Right lung (tissue), 5 donors: Measurements from ENCODE around the gene CMYA5. TPM values are rescaled to one million over a fixed set of nuclear protein-coding genes. Genes with fewer than 3 reads are reported as not detected.

Source experiments
- DNase-seq, 2 donors: peaks; one replicate each; pipeline ENCODE4 v3.0.0-alpha.2; 2013
- polyA plus RNA-seq, 5 donors: library from polyadenylated mRNA; unstranded; fragments of 120-200 nt; gene quantifications; one replicate each; pipeline versions ENCODE4 v1.2.1 to v1.2.3, GENCODE V29; 2013; ENCODE audit warnings: inconsistent platforms in 1 of 5, low replicate concordance in 1 of 5; ENCODE audit not compliant: insufficient read length in 5 of 5, insufficient read depth in 1 of 5

The CMYA5 gene
- polyA plus RNA-seq, 5 donors, result 8.7 to 14.0 (median 10.7) TPM

DNA sequence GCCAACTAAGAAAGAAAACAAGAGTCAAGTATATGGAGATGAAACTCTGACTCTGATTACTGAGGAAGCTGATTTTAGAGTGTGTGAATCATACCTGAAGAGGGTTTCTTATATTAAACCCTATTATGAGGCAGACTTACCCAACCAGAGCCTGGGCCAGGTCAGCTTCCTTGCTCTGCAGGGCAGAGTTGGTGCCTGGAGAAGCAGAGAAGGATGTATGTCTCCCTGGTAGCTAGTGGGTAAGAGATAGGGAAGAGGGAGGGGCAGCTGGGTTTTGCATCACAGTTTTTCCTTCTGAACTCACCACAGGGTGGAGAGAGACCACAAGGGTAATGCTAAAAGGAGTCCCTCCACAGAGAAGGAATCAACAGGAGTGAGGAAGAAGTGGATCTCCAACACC, 104.1 kb downstream of the CMYA5 start:
- DNase-seq, result no peak

DNA sequence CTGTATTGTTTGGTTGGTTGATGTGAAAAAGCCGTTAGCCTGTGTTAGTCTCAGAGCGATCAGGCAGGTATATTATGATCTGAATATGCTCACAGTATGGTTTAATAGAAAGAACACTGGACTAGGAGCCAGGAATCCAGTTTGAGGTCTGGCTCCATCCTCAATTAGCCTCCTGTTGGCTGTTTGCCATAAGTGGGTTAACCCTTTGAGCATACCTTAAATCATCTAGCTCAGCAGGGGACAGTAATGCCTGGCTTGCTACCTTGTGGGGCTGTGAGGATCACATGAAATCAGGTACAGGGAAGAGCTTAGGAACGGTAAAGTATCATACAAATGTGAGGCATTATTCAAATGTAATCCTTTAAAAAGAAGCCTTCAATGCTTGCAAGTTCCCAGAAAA, 104.7 kb downstream of the CMYA5 start:
- no peak for DNase-seq

DNA sequence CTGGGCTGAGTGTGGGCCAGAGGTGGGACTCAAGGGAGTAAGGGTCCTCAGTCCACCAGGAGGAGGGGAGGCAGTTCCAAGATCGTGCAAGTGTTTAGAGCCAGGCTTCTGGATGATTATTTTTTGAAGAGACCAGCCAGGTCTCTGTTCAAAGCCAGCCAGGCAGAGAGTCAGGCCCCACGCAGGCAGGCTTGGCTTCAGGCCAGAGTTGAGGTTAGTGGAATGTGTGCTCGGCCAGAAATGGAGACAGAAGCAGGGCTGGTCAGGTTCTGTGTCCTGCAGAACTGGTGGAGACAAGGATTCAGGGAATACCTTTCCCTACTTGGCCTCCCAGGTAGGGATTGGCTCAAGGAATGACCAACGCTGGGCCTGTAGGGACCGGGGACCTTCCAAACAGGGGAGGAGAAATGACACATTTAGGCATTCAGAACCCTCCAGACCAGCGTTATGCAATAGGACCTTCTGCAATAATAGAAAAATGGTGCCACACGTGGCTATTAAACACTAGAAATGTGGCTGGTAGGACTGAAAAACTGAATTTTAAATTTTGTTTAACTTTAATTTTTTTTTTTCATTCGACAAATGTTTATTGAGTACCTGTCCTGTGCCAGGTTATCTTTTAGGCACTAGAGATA, 106.2 kb downstream of the CMYA5 start:
- DNase-seq, result no peak

DNA sequence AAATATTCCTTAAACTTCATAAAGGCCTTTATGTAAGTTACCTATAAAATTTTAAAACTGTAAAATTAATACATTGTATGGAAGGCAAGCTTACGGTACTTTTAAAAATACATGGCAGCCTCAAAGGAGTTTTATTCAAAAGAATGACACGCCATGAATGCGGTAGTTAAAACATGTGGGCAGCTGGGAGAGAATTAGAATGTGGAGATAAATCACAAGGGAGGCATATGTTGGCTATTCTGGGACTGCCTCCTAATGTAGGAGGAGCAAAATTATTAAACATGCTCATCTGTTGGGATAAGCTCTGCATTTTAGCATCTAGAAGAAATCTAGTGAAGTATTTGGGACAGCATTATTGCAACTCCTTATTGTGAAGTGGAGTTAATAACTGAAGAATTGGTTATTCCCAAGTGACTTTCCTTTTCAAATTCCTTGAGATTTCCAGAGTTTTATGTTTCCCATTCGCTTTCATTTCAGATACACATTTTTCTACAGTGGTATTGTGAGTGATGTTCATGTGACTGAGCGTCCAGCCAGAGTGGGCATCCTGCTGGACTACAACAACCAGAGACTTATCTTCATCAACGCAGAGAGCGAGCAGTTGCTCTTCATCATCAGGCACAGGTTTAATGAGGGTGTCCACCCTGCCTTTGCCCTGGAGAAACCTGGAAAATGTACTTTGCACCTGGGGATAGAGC, 109.4 kb downstream of the CMYA5 start:
- no peak for DNase-seq

DNA sequence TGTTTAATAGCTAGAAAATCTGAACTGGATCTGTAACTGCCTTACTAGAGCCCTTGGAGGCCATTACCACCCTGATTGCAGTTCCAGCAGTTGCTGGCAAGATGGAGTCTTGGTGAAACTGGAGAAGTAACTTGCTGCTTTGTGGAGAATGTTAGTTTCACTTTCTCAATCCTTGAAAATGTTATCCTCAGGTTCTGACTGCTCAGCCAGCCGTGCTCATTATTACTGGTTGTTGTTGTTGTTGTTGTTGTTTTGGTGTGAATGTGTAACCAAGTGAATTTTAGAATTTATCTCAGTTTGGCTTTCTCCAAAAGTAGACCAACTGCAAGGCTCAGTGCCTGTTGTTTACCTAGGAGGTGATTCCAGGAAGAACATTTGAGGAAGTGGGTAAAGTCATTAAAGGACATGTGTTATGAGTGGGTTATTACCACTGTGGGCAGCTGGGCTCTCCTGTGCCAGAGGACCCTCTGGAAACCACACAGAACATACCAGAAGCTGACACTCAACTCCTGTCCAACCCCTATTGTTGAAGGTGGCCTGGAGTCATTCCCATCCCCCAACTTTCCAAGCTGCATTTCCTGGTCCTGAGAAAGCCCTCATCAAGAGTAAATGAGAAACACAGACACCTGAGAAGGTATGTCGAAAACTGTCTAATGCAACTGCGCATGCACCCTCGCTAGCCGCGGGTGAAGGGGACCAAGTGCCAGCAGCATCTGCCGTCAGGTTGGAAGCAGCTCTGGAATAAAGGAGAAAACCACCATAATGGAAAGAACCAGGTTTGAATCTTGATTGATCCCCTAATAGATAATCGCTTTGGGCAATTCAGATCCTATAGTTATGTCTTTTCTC, 111.6 kb downstream of the CMYA5 start:
- DNase-seq, result no peak

DNA sequence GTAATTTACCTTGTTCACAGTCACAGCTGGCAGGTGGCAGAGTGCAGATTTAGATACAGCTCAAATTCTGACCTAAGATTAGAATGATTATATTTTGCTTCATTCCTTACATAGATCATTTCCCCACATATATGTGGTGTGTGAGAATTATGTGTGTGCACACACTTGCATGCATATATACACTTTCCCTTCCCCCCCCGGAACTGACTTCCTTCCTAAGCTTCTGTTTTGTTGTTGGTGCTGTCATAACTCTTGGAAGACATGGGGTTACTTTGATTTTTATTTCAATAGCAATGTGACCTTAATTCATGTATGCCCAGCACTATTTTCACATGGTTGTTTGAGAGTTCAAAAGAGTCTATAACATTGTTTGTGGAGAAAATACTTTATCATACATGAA, 112.8 kb downstream of the CMYA5 start:
- DNase-seq, result no peak

DNA sequence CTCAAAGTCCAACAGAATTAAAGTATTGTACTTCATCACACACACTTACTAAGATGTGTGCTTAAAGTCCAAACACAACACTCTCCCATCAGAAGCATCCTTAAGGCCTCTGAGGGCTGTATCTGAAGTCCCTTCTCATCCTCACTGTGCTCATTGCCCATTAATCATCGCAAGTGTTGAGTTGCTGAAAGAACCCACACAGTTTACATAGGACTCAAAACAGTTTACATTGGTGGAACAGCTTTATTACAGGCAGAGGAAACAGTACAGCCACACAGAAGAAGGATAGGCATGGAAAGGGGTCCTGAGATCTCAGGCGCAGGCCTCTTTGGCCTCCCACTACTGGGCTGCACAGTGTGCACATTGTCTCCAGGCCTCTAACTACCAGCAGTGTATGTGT, 113.4 kb downstream of the CMYA5 start:
- no peak for DNase-seq

DNA sequence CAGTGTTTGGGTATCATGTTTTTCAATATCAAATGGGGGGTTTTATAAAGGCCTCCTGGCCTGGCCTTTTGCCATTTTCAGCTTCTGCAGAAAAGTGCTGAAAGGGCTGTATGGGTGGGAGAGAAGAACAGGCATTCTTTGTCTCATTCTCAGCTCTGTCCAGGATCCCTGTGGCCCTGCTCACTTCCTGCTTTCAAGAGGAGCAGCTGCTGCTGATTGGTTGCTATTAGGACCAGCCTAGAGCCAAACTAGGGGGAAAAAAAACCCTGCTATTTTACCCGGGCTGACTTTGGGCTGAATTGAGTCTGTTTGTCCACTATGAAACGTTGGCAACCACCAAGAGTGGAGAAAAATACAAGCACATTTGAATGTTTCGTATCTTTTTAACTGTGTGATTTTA, 117.1 kb downstream of the CMYA5 start:
- DNase-seq, result no peak

DNA sequence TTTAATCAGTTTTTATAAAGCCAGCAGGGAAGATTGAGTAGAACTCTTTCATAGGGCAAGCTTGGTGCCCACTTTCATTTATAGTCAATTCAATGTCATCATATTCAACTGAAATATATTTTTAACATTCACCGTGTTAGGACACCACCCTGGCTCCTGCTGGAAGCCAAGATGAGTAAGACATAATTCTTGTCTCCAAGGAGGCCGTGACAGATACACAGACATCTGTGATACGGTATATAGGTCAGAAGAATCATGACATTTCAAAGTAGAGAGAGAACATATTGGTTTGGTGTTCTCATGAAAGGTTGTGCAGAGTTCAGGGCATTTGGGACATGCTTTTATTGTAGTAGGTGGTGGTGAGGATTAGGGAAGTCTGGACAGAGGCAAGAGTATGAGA, 120.1 kb downstream of the CMYA5 start:
- no peak for DNase-seq

DNA sequence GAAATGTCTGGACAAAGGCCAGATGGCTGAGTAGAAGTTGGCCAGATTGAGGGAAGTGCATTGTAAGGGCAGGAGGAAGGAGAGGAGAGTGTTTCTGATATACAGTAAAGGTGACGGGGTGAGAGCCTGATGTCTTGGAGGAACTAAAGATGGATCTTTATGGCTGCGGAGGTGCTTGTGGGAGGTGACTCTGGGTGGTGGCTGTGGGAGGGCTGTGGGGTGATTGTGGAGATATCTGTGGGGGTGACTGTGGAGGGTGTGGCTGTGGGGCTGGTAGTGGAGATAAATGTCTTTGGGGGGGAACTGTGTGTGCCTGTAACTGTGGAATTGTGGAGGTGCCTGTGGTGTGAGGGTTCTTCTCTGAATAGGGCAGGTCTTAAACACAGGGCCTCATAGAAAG, 121.4 kb downstream of the CMYA5 start:
- no peak for DNase-seq

DNA sequence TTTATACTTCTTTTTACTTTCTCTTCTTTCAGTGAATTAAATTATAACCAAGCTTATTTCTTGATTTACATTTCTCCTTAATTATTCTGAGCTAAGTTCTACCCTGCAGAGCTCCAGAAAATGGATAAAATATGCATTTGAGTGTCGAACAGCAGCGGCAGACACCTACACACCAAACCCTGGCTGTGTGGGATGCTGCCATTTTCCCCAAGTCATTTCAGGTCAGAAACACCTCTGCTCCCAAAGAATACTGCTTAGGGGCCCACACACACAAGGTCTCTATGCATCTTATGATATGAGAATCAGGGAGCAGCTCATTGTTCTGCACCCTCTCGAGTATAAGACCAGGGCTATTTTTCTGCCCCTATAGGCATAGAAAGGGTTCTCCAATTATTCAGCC, 122.3 kb downstream of the CMYA5 start:
- DNase-seq, result no peak

DNA sequence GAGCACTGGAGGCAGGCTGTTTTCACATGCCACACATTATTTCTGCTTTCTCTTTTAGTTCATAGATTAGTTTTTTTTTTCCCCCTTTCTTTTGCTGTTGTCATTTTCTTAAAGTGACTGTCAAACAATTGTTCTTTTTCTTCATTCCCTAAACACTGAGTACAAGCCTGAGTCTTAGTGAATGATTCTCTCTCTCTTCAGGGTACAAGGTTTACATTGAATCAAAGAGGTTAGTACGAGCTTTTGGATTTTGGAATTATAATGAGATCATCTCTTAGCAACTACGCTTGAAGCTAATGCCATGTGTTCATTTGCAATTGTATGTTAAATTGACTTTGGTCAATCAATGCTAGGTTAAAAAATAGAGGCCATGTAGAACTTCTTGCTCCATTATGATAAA, 125.1 kb downstream of the CMYA5 start:
- no peak for DNase-seq

DNA sequence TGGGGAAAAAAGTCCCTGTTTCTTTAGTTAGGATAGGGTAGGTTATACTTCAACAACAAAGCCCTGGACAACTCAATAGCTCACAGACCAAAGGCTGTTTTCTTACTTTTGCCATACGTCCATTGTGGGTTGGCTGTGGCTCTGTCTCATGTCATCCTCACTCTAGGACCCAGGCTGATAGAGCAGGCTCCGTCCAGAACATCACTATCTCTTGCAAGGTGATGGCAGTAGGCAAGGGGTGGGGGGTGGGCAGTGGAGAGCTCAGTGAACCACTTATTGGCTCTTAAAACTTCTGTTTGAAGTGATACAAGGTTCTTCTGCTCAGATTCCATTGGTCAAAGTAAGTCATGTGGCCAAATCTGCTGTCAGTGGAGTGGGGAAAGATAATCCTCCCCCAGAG, 126.4 kb downstream of the CMYA5 start:
- DNase-seq, result no peak

DNA sequence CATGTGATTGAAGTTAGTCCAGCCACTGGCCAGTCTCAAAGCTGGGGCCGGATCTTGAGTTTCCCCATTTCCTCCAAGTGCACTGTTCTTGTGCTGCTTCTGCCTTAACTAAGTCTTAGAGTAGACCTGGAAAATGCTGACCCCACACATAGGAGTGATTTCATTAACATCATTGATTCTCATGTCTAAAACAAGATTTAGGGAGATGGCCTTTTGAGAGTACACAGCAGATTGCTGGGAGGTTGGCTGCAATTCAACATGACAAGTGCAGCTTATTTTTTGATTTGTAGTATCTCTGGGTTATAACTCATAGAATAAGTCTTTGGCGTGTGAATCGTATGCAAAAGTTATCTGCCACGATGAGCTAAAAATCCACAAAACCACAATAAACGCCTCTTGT, 131.0 kb downstream of the CMYA5 start:
- DNase-seq, result no peak

DNA sequence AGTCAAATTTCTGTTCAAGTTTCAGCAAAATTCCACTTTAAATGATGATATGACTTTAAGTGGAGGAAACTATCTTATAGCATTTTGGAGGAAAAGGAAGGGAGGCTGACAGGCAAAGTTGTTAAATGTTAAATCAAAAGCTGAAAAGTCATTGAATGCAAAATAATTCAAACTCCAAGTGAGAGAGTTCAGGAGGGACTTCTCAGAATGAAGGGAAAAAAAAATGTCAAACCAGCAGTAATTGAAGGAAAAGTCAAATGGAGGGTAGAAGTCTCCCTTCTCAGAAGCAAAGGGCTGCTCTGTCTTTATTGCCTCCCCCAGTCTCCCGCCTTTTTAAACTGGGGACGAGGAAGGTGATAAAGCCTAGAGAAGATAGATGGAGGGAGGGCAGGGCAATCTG, 134.8 kb downstream of the CMYA5 start:
- no peak for DNase-seq

DNA sequence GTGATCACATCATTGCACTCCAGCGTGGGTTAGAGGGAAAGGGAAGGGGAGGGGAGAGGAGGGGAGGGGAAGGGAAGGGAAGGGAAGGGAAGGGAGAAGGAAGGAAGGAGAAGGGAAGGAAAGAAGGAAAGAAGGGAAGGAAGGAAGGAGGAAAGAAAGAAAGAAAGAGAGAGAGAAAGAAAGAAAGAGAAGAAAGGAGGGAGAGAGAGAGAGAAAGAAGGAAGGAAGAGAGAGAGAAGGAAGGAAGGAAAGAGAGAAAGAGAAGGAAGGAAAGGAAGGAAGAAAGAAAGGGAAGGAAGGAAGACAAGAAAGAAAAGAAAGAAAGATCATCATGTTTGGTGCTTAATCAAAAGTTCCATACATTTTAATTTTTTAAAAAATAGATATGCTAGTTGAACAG, 136.2 kb downstream of the CMYA5 start:
- DNase-seq, result no peak

DNA sequence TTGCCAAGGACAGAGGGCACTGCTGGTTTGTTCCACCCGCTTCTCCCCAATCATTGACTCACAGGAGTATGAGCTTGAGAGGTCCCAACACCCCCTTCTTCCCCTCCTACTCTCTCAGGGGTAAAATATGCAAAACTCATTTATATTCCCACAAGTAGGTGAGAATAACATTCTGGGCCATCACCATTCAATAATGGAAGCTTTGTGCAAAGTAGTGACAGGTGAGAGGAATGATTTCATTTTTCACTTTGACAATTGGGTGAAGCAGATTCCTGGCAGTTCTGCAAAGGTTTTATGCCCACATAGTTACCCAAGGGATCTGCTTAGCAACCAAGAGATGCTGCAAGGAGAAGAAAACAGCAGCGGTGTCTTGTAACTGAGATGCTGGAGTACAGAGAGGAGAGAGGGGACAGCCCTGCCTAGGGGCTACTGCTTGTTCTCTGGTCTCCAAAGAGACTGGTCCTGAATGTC, 137.6 kb downstream of the CMYA5 start:
- DNase-seq, result no peak

DNA sequence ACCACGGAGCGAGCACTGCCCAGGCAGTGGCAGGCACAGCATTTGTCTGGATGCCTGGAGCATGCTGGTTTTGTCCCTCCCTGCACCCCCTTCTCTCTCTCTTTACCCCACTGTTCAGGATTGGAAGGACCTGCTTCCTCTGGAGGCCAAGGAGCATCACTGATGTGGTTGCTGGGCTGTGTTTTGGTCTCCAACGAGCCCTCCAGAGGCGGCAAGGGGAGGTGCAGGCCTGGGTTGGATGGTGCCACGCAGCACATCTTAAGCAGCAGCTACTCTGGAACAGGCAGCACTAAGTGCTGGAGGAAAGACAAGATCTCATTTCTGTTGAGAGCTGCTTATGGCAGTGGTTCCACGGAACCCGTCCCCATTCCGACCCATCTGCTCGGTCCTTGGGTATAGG, 139.6 kb downstream of the CMYA5 start:
- DNase-seq, result no peak

DNA sequence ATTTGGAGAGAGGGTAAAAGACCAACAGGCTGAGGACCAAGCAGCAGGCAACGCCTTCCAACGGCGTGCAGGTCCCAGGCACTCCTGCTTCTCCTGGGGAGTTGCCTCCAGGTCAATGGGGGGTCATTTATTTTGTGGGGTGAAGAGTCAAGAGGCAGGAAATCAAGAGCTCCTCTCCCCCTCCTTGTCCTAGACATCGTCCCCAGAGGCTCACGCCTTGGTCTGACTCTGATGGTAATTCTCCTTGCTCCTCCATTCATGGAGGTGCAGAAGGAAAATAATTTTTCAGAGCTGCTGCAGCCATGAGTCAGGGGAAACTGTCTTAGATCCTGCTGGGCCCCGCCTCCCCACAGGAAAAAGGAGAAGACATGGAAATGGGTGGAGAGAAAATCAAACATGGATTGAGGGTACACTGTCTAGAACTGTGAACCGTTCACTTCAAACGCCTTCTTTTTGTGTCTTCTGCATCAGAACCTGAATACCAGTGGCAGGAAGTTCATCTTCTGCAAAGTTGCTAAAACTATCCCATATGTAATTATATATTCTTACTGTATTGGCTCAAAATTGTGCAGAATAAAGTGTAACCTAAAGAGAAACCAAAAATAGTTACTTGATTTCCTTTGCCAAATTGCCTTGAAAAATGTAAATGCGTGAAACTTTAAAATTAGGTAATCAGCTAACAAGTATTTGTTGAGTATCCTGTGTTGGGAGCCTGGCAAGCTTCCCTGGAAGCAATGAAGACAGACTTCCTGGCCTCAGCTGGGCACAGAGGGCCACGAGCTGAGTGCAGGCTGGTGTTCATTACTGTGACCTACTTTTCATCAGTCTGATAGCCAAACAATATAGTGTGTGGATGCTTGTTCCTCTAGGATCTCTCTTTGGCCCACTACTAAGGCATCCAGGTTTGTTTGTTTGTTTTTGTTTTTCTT, 142.0 kb downstream of the CMYA5 start:
- DNase-seq, result no peak

DNA sequence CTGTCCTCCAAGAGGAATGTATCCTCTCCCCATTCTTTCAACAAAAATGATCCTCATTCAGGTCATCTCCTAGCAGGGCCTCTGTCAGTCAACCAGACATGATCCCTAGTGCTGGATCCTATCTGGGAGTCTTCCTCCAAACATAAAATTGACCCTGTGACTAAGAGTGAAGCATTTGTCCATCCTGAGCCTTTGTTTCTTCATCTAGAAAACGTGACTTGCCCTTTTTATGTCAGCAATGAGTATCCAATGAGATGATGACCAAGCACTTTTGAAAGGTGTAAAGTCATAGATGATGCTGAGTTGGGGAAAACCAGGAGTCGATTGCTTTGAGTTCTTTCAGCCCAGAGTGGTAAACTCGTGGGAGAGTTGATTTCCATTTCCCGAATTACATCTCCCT, 143.3 kb downstream of the CMYA5 start:
- DNase-seq, result no peak

DNA sequence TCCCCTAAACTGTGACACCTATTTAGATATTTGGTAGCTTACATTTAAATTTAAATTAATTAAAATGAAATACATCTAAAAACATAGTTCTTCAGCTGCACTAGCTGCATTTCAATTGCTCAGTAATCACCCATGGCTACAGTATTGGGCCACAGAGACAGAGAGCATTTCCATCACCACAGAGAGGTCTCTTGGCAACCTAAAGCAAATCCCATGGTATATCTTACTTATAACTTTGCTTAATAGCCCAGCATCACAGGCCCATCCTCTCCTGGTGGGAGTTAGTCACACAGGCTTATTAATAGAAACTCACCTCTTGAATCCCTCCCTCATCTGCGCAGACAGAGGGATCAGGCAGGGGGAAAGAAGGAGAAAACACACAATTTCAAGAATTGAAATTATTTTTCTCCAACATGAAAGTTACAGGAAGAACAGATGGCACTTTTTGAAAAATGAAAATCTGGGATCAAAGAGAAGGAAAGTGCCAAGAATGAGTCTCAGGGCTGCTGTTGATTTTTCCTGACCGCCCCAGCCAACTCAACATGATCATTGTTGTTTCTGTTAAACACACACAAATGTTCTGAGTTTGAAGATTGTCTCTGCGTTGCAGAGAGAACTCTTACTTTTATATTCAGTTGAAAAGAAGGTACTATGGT, 144.6 kb downstream of the CMYA5 start:
- no peak for DNase-seq
